Smooth muscle cell (in vitro differentiated cells): ENCODE measurements around the gene DDO. TPM values are rescaled to one million over a fixed set of nuclear protein-coding genes. Genes with fewer than 3 reads are reported as not detected.
A peak's percentile ranks its signal among the peaks of the same experiment; 100 is the strongest.

Experiments
- DNase-seq: peaks from one replicate; lab custom pipeline; 2025; ENCODE audit not compliant: unreplicated experiment; lab: John Stamatoyannopoulos, UW
- H2AFZ ChIP-seq: fragments of 200-600 bp; sonication (generic); 2 replicates; pipeline ENCODE4 v1.6.0; 2016; ENCODE audit warnings: antibody characterized with exemption, low read depth, mild to moderate bottlenecking
- H3F3A ChIP-seq: fragments of 200-600 bp; sonication (generic); 2 replicates; pipeline ENCODE4 v1.6.0; 2017; ENCODE audit warnings: antibody characterized with exemption, low read depth
- H3K27ac ChIP-seq: fragments of 200-600 bp; sonication (generic); 2 replicates; pipeline ENCODE4 v1.5.1; 2016; ENCODE audit warnings: low read depth, mild to moderate bottlenecking
- H3K27me3 ChIP-seq: fragments of 200-600 bp; sonication (generic); 2 replicates; pipeline ENCODE4 v1.6.1; 2016; ENCODE audit warnings: low read depth, mild to moderate bottlenecking
- H3K36me3 ChIP-seq: fragments of 200-600 bp; sonication (generic); 2 replicates; pipeline ENCODE4 v1.5.1; 2016; ENCODE audit warnings: low read depth
- H3K4me1 ChIP-seq: fragments of 200-600 bp; sonication (generic); 2 replicates; pipeline ENCODE4 v1.5.1; 2016; ENCODE audit warnings: low read depth
- H3K4me2 ChIP-seq: fragments of 200-600 bp; sonication (generic); 2 replicates; pipeline ENCODE4 v1.6.0; 2016; ENCODE audit warnings: mild to moderate bottlenecking
- H3K4me3 ChIP-seq: fragments of 200-600 bp; sonication (generic); 2 replicates; pipeline ENCODE4 v1.5.1; 2016; ENCODE audit warnings: mild to moderate bottlenecking
- H3K79me2 ChIP-seq: fragments of 200-600 bp; sonication (generic); 2 replicates; pipeline ENCODE4 v1.6.0; 2016; ENCODE audit warnings: low read depth, mild to moderate bottlenecking
- H3K9ac ChIP-seq: fragments of 200-600 bp; sonication (generic); 2 replicates; pipeline ENCODE4 v1.6.0; 2016; ENCODE audit warnings: low read depth
- H3K9me3 ChIP-seq: fragments of 200-600 bp; sonication (generic); replicated peaks from 2 replicates; pipeline ENCODE4 v1.5.1; 2016; ENCODE audit warnings: low read depth
- H4K20me1 ChIP-seq: fragments of 200-600 bp; sonication (generic); 2 replicates; pipeline ENCODE4 v1.6.0; 2016; ENCODE audit warnings: low read depth
- WGBS: methylation state at CpG from one replicate; pipeline ENCODE4 v1.1.7; 2016; ENCODE audit warnings: low lambda C conversion rate; 5-methylcytosine and 5-hydroxymethylcytosine counted together
- polyA plus RNA-seq: library from polyadenylated mRNA; unstranded; fragments of >200 nt; fragmentation: Nextera tagmentation; extraction: Ambion mirVana; gene quantifications from 2 replicates; pipeline ENCODE4 v1.2.1, GENCODE V29; 2016
- total RNA-seq: library from RNA; depleted of rRNA; stranded (reverse); fragments of >200 nt; gene quantifications from 2 replicates; pipeline ENCODE4 v1.2.3, GENCODE V29; 2014
- TF ChIP-seq, protein P1 (sequence below): fragments of 200-600 bp; sonication (generic); IDR thresholded peaks from 2 replicates; pipeline ENCODE4 v1.5.1; 2017; ENCODE audit warnings: borderline replicate concordance, mild to moderate bottlenecking, antibody characterized with exemption; ENCODE audit not compliant: insufficient read depth, poor library complexity, severe bottlenecking

The DDO gene
- total and polyA plus RNA-seq, 2 experiments from 2014 or later = not detected

DNA sequence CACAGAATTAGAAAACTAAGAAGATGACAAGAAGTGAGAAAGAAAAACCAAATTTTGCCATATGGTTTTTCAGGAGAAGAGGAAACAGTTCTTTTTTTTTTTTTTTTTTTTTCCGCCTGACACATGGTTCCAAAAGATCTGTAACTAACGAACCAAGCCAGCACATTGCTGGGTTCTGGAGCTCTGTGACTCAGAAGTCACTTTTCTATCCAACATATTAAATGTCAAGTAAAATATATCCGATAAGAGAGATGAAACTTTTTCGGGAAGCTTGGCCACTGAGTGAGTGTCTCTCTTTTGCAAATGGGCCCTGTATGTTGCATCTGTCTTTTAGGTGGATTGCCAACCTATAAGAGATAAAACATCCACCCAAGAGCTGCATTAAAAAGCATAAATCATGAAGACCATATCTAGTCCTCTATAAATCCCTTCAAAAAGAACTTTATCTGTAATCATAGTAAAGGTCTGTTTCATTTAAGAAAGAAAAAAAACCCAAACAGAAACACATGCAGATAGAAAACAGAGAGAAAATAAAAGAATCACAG is 61.8 kb downstream of the DDO start:
- 83% methylated on average over 4 of the region's 4 CpGs for WGBS
- peaks cover 55% of the 10 kb centered on the region for H3K4me1 ChIP-seq
- H3K9me3 ChIP-seq = no peaks in the 10 kb centered on the region
- TF ChIP-seq, protein P1, sequence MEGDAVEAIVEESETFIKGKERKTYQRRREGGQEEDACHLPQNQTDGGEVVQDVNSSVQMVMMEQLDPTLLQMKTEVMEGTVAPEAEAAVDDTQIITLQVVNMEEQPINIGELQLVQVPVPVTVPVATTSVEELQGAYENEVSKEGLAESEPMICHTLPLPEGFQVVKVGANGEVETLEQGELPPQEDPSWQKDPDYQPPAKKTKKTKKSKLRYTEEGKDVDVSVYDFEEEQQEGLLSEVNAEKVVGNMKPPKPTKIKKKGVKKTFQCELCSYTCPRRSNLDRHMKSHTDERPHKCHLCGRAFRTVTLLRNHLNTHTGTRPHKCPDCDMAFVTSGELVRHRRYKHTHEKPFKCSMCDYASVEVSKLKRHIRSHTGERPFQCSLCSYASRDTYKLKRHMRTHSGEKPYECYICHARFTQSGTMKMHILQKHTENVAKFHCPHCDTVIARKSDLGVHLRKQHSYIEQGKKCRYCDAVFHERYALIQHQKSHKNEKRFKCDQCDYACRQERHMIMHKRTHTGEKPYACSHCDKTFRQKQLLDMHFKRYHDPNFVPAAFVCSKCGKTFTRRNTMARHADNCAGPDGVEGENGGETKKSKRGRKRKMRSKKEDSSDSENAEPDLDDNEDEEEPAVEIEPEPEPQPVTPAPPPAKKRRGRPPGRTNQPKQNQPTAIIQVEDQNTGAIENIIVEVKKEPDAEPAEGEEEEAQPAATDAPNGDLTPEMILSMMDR = no peak
- no peaks in the 10 kb centered on the region for H3K36me3 ChIP-seq
- no peak overlapping the region for H3K4me2 ChIP-seq
- H2AFZ ChIP-seq = peak overlapping the region; percentile 81
- H3F3A ChIP-seq = no peaks in the 10 kb centered on the region
- DNase-seq = no peak
- H3K27me3 ChIP-seq = peaks cover 11% of the 10 kb centered on the region
- H3K9ac ChIP-seq = no peak overlapping the region
- no peak overlapping the region for H3K4me3 ChIP-seq
- H3K27ac ChIP-seq = no peak overlapping the region
- H4K20me1 ChIP-seq = no peaks in the 10 kb centered on the region
- no peaks in the 10 kb centered on the region for H3K79me2 ChIP-seq

DNA sequence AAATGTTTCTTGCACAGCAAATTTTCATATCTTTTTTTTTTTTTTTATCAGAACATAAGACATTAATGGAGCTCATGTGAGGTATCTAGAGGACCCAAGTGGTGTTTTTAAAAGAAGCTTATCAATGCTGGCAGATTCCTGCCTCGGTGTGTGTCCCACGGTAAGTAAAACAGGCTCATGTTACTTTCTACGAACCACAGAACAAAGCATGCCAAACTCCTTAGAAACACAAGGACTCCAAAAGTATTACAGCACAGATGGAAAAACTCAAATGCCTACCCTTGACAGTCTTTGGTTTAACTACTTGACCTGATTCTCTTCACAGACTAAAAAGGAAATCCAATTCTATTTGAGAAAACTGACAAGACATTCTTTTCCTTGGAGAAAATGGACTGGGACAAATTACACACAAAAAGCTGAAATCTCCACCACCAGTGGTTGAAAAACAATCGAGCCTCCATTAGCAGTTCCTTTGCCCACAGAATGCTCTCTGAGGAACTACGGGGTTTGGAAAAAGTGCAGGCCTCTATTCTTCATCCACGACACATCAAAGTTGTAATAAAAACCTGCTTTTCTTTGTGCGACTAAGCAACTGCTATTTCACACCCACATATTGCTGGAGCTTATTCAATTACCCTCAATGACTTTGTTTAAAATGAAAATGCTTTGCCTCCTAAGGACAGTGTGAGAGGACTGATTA is 62.7 kb downstream of the DDO start:
- Histone ChIP-seq H3F3A (no peaks in the 10 kb centered on the region), H3K4me2 (peak overlapping the region; percentile 29), H3K4me1 (peaks cover 52% of the 10 kb centered on the region), H2AFZ (peak overlapping the region; percentile 81), H3K27me3 (peaks cover 7% of the 10 kb centered on the region), H3K9ac (no peak overlapping the region), H3K36me3 (no peaks in the 10 kb centered on the region), H3K4me3 (no peak overlapping the region), H3K79me2 (no peaks in the 10 kb centered on the region), H3K27ac (peak overlapping the region; percentile 51), H3K9me3 (no peaks in the 10 kb centered on the region), H4K20me1 (no peaks in the 10 kb centered on the region)
- TF ChIP-seq, protein P1 = no peak
- no peak for DNase-seq
- WGBS = 27% methylated on average over 7 of the region's 7 CpGs

DNA sequence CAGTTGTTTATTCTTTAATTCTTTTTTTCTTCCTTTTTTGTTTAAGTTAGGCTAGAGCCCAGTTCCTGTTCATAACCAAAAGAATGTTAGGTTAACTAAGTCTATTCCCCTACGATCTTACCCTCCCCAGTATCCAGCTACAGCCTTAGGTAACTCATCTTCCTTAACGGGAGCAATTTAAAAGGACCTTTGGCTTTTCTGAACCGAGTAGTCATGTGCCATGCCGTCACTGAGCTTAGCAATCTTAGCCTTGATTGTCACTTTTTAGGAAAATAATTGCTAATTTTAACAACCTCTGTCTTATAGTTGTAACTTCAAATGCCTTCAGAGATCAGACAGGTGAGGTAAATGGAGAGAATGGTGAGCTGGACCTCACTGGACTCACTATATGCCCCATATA is 63.4 kb downstream of the DDO start:
- Histone ChIP-seq H3K27ac (peak overlapping the region; percentile 51), H3K4me2 (peak overlapping the region; percentile 29)

More for the DNA sequence above, 63.4 kb downstream of the DDO start:
- Histone ChIP-seq H3K79me2 (no peaks in the 10 kb centered on the region), H3F3A (no peaks in the 10 kb centered on the region), H3K9me3 (no peaks in the 10 kb centered on the region), H3K9ac (no peak overlapping the region), H3K4me1 (peaks cover 45% of the 10 kb centered on the region), H2AFZ (no peak overlapping the region), H4K20me1 (no peaks in the 10 kb centered on the region), H3K27me3 (peaks cover 5% of the 10 kb centered on the region), H3K4me3 (no peak overlapping the region), H3K36me3 (no peaks in the 10 kb centered on the region)
- 66% methylated on average over 4 of the region's 4 CpGs for WGBS
- TF ChIP-seq, protein P1 = no peak
- no peak for DNase-seq
